Spleen (tissue), 3 donors: ENCODE data around the gene ADAM8.
A peak's percentile ranks its signal among the peaks of the same experiment; 100 is the strongest.

Experiments
- POLR2A ChIP-seq, 3 donors: fragments of 450-650 bp; IDR thresholded peaks; one replicate each; pipeline ENCODE4 v1.5.1; 2017; ENCODE audit warnings: antibody characterized with exemption in 3 of 3, mild to moderate bottlenecking in 1 of 3
- POLR2AphosphoS5 ChIP-seq, 3 donors: sonication (generic); formaldehyde crosslinking; IDR thresholded peaks; one replicate each; pipeline ENCODE4 v1.5.1; 2017; ENCODE audit warnings: antibody characterized with exemption in 3 of 3

DNA sequence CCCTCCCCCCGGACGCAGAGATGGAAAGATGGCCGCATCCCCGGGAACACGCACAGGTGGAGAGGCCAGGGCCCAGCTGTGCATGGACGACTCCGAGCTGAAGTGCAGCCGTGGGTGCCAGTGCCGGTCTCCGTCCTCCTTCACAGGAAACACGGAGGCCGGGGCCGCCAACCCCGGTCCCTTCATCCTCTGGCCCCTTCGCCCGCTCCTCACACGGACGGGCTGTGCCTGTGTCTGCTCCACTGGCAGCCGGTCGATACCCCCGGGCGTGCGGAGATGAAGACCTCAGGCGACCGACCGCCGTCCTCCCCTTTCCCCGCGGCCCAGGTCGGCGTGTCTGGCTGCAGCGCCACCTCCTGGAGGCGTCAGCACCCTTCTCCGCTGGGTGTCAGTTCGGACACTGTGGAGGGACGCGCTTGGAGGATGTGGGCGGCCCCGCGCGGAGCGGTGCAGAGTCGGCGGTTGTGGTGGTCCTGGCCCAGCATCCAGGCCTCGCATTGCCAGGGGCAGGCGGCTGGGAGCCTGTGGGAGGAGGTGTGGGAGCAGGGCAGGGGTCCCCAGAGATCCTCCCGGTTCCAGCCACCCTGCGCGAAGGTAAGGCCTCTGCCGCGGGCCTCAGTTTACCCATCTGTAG lies 41.9 kb upstream of the ADAM8 start:
- TF ChIP-seq POLR2A (IDR thresholded peaks at IDR 0.05) (no peak), POLR2AphosphoS5 (IDR thresholded peaks at IDR 0.05) (peak in 2 of 3 donors; percentile 12 to 67)
